LNCAP (cell line): ENCODE results near the gene EME1.

ENCODE experiments used
- TF ChIP-seq, protein P1 (sequence below): fragments of 450-650 bp; IDR thresholded peaks from 2 replicates; pipeline ENCODE4 v1.5.1; 2017; ENCODE audit warnings: mild to moderate bottlenecking

The EME1 gene

DNA sequence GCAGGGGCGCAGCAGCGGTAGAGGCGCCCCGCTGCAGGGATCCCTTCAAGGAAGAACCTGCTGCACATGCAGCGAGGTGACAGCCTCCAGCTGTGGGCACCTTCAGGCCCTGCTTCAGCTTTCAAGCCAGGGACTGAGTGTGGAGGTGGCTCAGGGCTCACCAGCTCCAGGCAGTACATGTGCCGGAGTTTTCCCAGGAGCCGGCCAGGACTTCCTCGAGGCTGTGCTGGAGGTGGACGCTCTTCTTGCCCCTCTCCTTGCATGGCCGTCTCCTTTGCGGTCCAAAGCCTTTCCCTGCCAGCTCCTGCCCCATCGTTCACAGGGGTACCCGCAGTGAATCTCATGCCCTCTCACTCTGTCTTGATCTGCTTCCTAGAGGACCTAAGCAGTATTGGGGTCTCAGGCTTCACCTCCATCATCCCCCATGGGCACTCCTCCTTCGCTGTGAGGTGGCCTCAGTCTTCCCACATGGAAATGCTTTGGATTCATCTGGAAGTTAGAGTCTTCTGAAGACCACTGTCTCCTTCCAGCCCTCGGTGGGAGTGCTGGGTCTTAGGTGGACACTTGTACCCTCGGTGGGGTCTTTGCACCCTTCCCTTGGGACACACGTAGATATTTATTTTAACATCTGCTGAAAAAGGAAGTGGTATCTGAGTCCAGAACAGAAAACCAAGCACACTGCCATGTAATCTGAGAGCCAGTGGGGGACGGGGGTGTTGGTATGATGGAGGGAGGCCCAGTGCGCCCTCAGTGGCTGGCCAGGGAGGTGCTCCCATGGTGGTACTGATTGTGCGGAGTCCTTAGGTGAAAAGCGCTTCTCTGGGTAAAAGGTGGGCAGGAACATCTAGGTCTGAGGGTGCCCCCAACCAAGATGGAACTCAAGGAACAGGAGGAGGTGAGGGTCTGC lies 20.1 kb upstream of the EME1 start:
- TF ChIP-seq, protein P1, sequence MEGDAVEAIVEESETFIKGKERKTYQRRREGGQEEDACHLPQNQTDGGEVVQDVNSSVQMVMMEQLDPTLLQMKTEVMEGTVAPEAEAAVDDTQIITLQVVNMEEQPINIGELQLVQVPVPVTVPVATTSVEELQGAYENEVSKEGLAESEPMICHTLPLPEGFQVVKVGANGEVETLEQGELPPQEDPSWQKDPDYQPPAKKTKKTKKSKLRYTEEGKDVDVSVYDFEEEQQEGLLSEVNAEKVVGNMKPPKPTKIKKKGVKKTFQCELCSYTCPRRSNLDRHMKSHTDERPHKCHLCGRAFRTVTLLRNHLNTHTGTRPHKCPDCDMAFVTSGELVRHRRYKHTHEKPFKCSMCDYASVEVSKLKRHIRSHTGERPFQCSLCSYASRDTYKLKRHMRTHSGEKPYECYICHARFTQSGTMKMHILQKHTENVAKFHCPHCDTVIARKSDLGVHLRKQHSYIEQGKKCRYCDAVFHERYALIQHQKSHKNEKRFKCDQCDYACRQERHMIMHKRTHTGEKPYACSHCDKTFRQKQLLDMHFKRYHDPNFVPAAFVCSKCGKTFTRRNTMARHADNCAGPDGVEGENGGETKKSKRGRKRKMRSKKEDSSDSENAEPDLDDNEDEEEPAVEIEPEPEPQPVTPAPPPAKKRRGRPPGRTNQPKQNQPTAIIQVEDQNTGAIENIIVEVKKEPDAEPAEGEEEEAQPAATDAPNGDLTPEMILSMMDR, result no peak

DNA sequence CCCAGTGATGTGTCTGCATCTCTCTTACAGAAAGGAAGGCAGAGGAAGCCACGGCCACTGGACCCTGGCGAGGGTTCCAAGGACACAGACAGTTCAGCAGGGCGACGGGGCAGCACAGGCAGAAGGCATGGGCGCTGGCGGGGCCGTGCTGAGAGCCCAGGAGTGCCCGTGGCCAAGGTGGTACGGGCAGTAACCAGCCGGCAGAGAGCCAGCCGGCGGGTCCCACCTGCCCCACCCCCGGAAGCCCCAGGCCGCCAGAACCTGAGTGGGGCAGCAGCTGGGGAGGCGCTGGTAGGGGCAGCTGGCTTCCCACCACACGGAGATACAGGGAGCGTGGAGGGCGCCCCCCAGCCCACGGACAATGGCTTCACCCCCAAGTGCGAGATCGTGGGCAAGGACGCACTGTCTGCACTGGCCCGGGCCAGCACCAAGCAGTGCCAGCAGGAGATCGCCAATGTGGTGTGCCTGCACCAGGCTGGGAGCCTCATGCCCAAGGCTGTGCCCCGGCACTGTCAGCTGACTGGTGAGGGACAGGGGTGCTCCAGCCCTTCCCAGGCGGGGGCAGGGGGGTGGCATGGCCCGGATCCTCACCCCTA lies 19.3 kb upstream of the EME1 start:
- TF ChIP-seq, protein P1, result no peak

DNA sequence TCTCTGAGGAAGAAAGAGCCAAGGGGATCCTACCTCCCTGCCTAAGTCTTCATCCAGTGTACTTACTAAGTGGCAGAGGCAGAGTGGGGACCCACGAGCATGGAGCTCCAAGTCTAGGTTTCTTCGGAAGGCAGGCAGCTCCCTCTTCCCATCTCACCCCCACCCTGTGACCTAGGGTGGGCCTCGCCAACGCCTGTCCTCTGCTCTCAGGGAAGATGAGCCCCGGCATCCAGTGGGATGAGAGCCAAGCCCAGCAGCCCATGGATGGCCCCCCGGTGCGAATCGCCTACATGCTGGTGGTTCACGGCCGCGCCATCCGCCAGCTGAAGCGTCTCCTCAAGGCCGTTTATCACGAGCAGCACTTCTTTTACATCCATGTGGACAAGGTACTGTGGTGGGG lies 18.8 kb upstream of the EME1 start:
- TF ChIP-seq, protein P1, result no peak

DNA sequence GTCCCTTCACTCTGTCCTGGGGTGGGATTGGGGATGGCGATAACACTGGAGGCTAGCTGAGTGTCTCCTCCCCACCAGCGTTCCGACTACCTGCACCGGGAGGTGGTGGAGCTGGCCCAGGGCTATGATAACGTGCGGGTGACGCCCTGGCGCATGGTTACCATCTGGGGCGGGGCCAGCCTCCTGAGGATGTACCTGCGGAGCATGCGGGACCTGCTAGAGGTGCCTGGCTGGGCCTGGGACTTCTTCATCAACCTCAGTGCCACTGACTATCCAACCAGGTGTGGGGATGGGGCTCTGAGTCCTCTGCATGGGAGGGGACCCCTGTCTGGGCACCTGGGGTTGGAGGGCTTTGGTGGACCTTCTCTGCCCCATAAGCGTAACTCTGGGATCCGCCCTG lies 18.3 kb upstream of the EME1 start:
- TF ChIP-seq, protein P1, result no peak

DNA sequence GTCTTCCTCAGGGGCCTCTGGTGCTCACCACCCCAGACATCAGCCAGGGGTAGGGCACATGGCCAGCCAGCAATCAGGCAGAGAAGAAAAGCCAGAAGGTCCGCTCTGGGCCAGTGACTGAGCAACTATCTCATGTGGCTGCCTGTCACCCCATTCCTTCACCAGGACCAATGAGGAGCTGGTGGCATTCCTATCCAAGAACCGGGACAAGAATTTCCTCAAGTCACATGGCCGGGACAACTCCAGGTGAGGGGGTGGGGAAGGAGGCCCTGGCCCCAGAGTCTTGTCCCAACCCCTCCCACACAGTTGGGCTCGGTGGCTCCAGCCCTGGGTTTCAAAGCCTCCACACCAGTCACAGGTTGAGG lies 17.7 kb upstream of the EME1 start:
- TF ChIP-seq, protein P1, result no peak

DNA sequence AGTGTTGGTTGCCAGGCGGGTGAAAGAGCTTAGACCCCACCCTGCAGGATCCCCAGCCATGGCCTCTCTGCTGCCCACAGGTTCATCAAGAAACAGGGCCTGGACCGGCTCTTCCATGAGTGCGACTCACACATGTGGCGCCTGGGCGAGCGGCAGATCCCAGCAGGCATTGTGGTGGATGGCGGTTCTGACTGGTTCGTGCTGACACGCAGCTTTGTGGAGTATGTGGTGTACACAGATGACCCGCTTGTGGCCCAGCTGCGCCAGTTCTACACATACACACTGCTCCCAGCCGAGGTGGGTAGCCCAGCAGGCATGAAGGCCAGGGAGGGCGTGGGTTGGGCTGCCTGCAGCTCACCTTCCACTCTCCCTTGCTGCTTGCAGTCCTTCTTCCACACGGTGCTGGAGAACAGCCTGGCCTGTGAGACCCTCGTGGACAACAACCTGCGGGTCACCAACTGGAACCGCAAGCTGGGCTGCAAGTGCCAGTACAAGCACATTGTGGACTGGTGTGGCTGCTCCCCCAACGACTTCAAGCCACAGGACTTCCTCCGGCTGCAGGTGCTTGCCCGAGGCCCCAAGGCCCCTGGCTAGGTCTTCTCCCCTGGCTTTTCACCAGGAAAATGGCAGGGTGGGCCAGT lies 17.2 kb upstream of the EME1 start:
- TF ChIP-seq, protein P1, result no peak

DNA sequence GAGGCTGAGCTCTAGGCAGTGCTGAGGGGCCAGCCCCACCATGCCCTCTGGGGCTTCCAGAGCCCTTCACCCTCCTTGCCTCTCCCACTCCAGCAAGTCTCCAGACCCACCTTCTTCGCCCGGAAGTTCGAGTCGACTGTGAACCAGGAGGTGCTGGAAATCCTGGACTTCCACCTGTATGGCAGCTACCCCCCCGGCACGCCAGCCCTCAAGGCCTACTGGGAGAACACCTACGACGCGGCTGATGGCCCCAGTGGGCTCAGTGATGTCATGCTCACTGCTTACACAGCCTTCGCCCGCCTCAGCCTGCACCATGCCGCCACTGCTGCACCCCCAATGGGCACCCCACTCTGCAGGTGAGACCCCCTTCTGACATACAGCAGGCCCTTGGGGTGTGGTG lies 16.6 kb upstream of the EME1 start:
- TF ChIP-seq, protein P1, result no peak
